ENCODE measurements around the gene SETD4.
"Not testable (repeated sequence)": the region's sequence is repeated elsewhere in the genome, so short reads cannot be mapped to it uniquely, and the experiment has no call there.

SETD4 gene

DNA sequence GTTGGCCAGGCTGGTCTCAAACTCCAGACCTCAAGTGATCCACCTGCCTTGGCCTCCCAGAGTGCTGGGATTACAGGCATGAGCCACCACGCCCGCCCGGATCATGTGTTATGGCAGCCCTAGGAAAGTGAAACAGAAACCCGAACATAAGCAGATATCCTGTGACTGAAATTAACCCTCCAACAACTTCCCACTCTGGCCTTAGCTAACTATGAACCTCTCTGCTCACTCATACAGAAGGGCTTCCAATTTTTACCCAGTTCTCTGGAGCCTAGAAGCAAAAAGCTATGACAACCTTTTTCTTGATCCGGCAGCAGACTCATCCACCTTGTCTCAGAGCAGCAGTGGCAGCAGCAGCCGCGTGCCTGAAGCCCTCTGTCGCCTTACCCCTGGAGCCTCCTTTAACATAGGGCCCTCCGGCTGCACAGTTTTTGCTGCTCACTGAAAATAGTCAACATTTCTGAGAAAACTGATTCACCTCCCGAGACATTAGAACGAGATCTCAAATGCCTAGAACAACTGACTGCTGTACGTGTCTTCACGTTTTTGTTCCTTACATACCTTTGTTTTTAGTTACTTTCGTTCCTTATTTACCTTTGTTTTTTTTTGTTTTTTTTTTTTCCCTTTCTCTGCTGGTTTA, 18.8 kb upstream of the SETD4 start:
- no peak for FAIRE-seq

DNA sequence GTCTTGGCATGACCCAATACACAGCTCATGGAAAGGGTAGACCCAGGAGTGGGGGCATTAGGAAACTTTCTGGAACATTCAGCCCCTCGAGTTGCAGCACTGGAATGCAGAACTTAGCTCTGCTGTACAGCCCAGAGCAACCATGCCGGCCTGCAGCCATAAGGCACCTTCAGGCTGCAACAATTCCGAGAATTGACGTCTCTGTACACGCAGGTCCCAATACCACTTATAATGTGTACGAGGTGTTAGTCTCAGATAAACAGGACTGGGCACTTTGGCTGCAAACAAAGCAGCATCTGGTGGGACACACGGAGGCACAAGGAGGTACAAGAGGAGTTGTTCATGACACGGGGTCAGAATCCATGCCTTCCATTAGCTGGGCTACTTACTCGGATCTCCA, 17.4 kb upstream of the SETD4 start:
- no peak for FAIRE-seq

DNA sequence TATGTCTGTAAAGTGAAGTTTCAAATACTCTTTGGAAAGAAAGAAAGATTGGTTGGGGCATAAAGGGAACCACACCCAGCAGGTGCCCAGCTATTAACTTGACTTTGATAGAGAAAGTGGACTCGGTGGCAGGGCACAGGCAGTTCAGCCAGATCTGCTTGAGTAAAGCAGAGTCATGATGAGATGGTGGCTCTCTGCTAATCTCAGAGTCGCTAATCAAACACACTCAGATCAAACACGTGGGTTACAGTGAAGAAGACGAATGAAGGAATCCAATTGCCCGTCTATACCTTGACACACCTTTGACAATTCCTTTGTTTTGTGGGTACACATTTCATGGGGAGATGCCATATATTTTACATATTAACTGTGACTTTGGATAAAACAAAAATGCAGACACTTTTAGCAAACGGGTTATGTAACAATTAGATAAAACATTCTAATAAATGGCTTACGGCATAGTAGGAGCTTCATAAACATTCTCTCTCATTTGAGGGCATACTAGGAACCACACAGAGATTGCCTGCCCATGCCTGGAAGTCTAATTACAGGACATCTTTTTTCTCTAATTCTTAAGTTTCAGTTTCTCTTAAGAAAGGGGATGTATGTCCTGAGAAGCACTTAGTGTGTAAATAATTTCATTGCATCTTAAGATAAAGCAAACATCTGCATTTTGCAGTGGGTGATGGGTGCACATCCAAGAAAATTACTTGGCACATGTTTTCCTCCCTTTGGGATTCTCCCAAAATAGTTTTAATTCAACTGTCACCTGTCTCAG, 16.7 kb upstream of the SETD4 start:
- FAIRE-seq = no peak

GRCh38 chr21:36075953-36076352, 15.6 kb upstream of the SETD4 start:
- FAIRE-seq = no peak

- FAIRE-seq = no peak
These were observed 14.8 kb upstream of the SETD4 start for GRCh38 chr21:36075171-36075570.

DNA sequence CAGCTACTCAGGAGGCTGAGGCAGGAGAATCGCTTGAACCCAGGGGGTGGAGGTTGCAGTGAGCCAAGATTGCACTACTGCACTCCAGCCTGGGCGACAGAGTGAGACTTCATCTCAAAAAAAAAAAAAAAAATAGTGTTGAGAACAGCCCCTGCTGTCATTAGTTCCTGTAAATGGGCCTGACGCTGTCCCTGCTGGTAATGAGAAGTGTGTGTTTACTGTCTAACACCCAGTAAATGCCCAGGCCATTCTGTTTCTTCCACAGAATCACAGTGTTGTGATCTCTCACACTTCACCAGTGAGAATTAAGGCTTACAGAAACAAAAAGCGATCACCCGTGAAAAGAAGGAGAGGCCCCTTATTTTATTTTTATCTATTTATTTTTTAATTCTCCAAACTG, 13.6 kb upstream of the SETD4 start:
- FAIRE-seq = not testable (repeated sequence)

- FAIRE-seq = no peak
These were observed 12.9 kb upstream of the SETD4 start for GRCh38 chr21:36073181-36073580.

DNA sequence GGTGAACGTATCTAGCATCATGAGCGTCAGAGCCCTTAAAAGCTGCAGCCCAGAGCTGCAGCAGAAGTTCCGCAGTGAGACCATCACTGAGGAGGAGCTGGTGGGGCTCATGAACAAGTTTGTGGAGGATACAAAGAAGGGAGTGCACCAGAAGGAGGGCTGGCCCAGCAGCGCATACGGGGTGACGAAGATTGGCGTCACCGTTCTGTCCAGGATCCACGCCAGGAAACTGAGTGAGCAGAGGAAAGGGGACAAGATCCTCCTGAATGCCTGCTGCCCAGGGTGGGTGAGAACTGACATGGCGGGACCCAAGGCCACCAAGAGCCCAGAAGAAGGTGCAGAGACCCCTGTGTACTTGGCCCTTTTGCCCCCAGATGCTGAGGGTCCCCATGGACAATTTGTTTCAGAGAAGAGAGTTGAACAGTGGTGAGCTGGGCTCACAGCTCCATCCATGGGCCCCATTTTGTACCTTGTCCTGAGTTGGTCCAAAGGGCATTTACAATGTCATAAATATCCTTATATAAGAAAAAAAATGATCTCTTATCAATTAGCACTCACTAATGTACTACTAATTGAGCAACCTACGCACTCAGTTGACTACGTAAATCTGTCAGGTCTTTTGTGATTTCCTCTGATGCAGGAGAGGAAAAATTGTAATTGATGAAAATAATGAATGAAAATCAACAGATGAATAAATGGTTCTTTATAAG, 12.3 kb upstream of the SETD4 start:
- FAIRE-seq = no peak

- no peak for FAIRE-seq
These were observed 10.7 kb upstream of the SETD4 start for GRCh38 chr21:36070999-36071398.

DNA sequence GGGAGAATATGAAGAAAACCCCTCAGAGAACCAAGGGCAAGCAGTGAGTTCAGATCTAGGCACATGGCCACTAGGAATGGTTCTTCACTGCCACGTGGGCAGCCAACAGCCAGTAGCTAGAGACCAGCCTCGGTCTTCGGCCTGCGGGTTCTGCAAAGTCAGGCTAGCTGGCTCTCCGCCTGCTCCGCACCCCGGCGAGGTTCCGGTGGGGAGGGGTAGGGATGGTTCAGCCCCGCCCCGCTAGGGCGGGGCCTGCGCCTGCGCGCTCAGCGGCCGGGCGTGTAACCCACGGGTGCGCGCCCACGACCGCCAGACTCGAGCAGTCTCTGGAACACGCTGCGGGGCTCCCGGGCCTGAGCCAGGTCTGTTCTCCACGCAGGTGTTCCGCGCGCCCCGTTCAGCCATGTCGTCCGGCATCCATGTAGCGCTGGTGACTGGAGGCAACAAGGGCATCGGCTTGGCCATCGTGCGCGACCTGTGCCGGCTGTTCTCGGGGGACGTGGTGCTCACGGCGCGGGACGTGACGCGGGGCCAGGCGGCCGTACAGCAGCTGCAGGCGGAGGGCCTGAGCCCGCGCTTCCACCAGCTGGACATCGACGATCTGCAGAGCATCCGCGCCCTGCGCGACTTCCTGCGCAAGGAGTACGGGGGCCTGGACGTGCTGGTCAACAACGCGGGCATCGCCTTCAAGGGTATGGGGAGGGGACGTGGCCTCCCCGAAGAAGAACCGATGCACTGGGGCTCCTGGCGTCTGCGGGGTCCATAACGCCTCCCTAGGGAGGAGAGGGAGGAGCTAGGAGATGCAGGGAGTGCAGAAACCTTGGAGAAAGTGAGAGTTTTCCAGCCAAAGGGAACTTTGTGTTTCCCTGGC, 9.6 kb upstream of the SETD4 start, which contains the start of gene CBR1:
Gene CBR1 (plus strand): TSS at position 312 of the 871 bp plus-strand sequence. CDS start 92 bp downstream, at position 404.
- FAIRE-seq = no peak

DNA sequence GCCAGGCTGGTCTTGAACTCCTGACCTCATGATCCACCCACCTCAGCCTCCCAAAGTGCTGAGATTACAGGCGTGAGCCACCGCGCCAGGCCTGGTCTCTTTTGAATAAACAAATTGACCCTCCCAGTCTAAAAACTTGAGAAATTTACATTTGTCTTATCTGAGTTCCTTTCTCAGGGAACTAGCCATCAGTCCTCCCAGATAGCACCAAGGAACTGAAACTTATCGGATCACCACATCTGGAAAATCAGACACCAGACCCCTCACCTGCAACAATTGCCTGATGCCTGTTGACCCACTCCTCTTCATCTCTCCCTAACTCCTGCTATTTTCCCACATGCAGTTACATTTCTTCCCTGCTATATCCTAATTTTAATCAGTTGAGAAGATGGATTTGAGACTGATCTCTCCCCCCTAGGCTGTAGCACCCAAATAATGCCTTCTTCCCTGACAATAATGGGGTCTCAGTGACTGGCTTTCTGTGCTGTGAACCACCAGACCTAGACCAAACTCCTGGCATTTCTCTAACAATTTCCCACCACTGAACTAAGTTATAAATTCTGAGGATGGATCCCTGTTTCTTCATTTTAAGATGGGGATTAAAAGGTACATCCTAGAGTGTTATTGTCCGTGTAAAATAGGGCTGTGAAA, 8.5 kb upstream of the SETD4 start:
- no peak for FAIRE-seq

- FAIRE-seq = no peak
These were observed 5.2 kb upstream of the SETD4 start for GRCh38 chr21:36065497-36066036.

DNA sequence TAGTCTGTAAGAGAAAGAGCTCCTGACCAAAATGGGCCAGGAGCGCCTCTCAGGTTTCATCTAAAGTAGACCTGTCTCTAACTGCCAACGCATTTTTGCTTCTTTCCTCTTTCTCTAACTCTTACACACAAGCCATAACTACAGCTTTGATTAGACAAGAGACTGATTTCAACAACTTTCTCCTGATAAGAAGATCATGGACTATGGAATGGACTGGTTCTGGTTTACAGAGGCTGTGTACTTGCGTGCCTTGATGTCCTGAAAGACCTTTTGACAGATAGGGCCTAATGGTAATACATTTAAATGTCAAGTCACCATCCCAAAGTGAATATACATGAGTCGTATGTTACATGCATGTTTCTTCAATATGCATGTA, 3.7 kb upstream of the SETD4 start:
- FAIRE-seq = no peak

DNA sequence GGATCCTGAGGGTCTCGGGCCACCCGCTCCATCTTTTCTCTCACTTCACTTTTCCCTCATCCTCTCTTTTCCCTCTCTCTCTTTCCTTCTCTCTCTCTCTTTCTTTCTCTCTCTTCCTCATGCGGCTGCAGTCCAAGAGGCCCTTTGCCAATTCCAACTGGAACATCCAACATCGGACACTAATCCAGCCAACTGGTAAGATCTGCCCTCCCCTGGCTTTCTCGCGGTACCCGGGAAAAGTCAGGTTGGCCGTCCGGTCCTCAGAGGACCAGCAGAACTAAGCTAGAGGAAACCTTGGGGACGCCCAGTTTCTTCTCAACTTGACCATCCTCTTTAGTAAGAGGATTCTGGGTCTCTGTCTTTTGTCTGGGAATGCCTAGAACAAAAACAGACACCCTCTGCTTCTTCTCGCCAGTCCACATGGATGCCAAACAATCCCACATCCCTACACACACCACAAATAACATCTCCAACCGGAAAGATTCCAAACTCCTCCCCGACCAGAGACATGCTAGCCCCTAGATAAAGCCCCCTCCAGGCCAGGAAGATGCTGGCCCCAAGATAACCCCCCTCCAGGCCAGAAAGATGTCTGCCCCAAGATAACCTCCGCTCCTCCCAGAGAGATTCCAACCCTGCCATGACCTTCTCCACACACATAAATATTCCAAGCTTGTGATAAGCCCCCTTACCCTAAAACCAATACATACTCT, 3.2 kb upstream of the SETD4 start:
- no peak for FAIRE-seq

DNA sequence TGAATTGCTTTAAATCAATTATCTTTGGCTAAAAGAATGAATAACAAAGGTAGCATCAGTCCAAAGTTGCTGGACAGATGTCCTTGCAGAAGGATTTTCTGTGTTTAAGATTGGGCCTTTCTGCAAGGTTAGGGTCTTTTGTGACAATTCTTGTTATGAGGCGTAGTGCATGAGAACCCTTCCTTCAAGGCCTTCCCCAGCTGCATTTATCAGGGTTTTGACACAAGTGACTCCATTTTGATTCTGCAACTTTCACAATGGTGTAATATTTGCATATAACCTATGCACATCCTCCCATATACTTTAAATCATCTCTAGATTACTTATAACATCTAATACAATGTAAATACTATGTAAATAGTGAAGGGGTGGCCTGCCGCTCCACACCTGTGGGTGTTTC, 1.1 kb upstream of the SETD4 start:
- FAIRE-seq = no peak

- FAIRE-seq = no peak
These were observed 535 bp downstream of the SETD4 start for GRCh38 chr21:36059823-36060158.

DNA sequence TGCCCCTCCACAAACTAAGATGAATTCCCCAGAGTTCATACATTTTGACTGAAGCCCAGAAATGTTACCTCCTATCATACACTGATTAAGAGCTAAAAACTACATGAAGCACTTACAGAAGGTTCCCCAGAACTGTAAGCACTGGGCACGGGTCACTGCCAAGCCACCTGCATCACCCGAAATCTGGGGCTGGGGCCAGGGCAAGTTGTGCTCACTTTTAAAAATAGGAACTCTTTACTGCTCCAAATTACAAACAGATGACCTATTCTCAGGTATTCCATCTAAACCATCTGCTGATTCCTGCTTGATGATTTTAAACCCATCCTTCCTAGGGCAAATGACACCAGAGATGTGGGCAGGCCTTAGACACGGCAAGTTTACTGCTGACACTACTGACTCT, 4.8 kb downstream of the SETD4 start:
- FAIRE-seq = no peak

DNA sequence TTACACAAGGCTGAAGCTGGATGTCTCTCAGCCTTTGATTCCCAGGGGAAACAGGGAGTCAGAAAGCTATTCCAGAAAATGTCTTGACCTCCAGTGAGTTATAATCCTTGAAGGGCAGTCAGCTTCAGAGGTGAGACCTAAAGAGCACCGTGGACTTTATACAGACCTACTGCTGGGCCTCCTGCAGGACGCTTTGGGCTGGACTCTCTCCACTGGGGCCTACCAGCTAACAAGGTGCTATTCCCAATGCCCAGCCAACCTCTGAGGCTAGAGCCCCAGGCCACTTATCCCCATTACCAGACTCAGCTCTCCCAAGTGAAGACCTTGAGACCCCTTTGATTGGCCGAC, 6.6 kb downstream of the SETD4 start:
- no peak for FAIRE-seq

DNA sequence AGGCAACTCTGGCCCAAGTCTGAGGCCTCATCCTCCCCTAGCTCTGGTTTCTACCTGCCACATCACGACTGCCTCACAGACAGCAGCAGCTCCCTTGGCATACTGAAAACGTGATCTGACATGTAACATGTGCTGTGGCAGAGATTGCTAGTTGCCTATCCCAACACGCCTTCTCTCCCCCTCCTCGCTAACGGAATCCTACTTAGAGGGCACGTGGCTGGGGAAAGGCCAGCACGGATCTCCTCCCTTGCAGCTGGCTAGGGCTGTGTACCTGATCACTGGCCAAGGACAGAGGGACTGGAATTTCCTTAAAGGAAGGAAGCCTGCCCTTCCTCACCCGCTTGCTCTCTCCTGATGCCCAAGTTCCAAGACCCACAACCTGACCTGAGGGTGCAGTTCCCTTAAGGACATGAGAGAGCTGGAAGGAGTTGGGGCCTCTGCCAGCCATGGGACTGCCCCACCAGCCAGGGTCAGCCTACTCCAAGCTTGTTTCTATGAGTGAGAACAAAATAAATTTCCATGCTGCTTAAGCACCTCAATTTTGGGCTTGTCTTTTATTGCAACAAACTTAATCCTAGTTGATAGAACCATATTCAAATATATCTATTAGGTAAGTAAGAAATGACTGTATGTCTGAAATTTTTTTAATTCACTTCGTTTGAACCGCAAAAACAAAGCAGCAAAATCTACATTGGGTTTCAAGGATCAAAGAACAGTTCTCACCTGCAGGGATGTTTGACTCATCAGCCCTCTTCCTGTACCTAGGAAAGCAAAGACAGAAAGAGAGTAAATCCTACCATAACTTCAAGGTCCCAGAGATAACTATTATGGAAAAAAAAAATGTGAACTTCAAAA, 7.2 kb downstream of the SETD4 start:
- FAIRE-seq = no peak

GRCh38 chr21:36048357-36048756, 12.0 kb downstream of the SETD4 start:
- FAIRE-seq = no peak

- no peak for FAIRE-seq
These were observed 13.2 kb downstream of the SETD4 start for GRCh38 chr21:36047139-36047538.

All from colon (tissue), 2 donors.